ENCODE measurements around the gene ANKRD33B. TPM values are rescaled to one million over a fixed set of nuclear protein-coding genes. Genes with fewer than 3 reads are reported as not detected.
"Not testable (repeated sequence)": the region's sequence is repeated elsewhere in the genome, so short reads cannot be mapped to it uniquely, and the experiment has no call there.

The ANKRD33B gene
- total and polyA plus RNA-seq, 2 donors = 4.4 to 4.7 TPM

- no peak overlapping the region for H3K4me3 ChIP-seq (ENCODE audit: low read depth, low read length)
- DNase-seq (ENCODE audit: extremely low spot score) = no peak
These were observed 97.0 kb downstream of the ANKRD33B start for GRCh38 chr5:10660720-10661387.

GRCh38 chr5:10661401-10661800, 97.5 kb downstream of the ANKRD33B start:
- WGBS = 95% methylated on average over 13 of the region's 13 CpGs
- H3K27ac ChIP-seq (ENCODE audit: low read depth) = no peak overlapping the region
- no peaks in the 10 kb centered on the region for H3K4me1 ChIP-seq (ENCODE audit: insufficient read depth)
- no peak overlapping the region for H3K4me3 ChIP-seq (ENCODE audit: low read depth, low read length)
- no peaks in the 10 kb centered on the region for H3K36me3 ChIP-seq (ENCODE audit: insufficient read depth)
- DNase-seq (ENCODE audit: extremely low spot score) = no peak

More at GRCh38 chr5:10660720-10661387, 97.0 kb downstream of the ANKRD33B start:
- Histone ChIP-seq H3K27ac (ENCODE audit: low read depth) (no peak overlapping the region), H3K4me1 (ENCODE audit: insufficient read depth) (no peaks in the 10 kb centered on the region), H3K36me3 (ENCODE audit: insufficient read depth) (no peaks in the 10 kb centered on the region)
- WGBS = 93% methylated on average over 15 of the region's 15 CpGs

GRCh38 chr5:10662083-10662482, 98.2 kb downstream of the ANKRD33B start:
- Histone ChIP-seq H3K27ac (ENCODE audit: low read depth) (no peak overlapping the region), H3K36me3 (ENCODE audit: insufficient read depth) (no peaks in the 10 kb centered on the region), H3K4me3 (ENCODE audit: low read depth, low read length) (no peak overlapping the region), H3K4me1 (ENCODE audit: insufficient read depth) (no peaks in the 10 kb centered on the region)
- no peak for DNase-seq (ENCODE audit: extremely low spot score)
- WGBS = 89% methylated on average over 11 of the region's 11 CpGs

GRCh38 chr5:10662661-10663488, 99.0 kb downstream of the ANKRD33B start:
- Histone ChIP-seq H3K36me3 (ENCODE audit: insufficient read depth) (no peaks in the 10 kb centered on the region), H3K27ac (ENCODE audit: low read depth) (no peak overlapping the region), H3K4me1 (ENCODE audit: insufficient read depth) (no peaks in the 10 kb centered on the region), H3K4me3 (ENCODE audit: low read depth, low read length) (no peak overlapping the region)
- no peak for DNase-seq (ENCODE audit: extremely low spot score)
- 90% methylated on average over 10 of the region's 10 CpGs for WGBS

- Histone ChIP-seq H3K4me3 (ENCODE audit: low read depth, low read length) (no peak overlapping the region), H3K27ac (ENCODE audit: low read depth) (no peak overlapping the region), H3K4me1 (ENCODE audit: insufficient read depth) (no peaks in the 10 kb centered on the region), H3K36me3 (ENCODE audit: insufficient read depth) (no peaks in the 10 kb centered on the region)
- DNase-seq (ENCODE audit: extremely low spot score) = no peak
- 33% methylated on average over 13 of the region's 13 CpGs for WGBS
These were observed 99.8 kb downstream of the ANKRD33B start for GRCh38 chr5:10663489-10664179.

- H3K36me3 ChIP-seq (ENCODE audit: insufficient read depth); H3K4me3 ChIP-seq (ENCODE audit: low read depth, low read length); H3K27ac ChIP-seq (ENCODE audit: low read depth); DNase-seq (ENCODE audit: extremely low spot score); H3K4me1 ChIP-seq (ENCODE audit: insufficient read depth): not testable (repeated sequence)
- WGBS = 92% methylated on average over 6 of the region's 6 CpGs
These were observed 100.4 kb downstream of the ANKRD33B start for GRCh38 chr5:10664180-10664769.

GRCh38 chr5:10665799-10666198, 101.9 kb downstream of the ANKRD33B start:
- H3K4me1 ChIP-seq (ENCODE audit: insufficient read depth) = no peaks in the 10 kb centered on the region
- no peak overlapping the region for H3K27ac ChIP-seq (ENCODE audit: low read depth)
- H3K4me3 ChIP-seq (ENCODE audit: low read depth, low read length) = no peak overlapping the region
- DNase-seq (ENCODE audit: extremely low spot score) = no peak
- no peaks in the 10 kb centered on the region for H3K36me3 ChIP-seq (ENCODE audit: insufficient read depth)
- 94% methylated on average over 9 of the region's 9 CpGs for WGBS

- no peaks in the 10 kb centered on the region for H3K36me3 ChIP-seq (ENCODE audit: insufficient read depth)
- H3K27ac ChIP-seq (ENCODE audit: low read depth) = no peak overlapping the region
- H3K4me3 ChIP-seq (ENCODE audit: low read depth, low read length) = no peak overlapping the region
- 93% methylated on average over 7 of the region's 7 CpGs for WGBS
- no peaks in the 10 kb centered on the region for H3K4me1 ChIP-seq (ENCODE audit: insufficient read depth)
- DNase-seq (ENCODE audit: extremely low spot score) = no peak
These were observed 102.8 kb downstream of the ANKRD33B start for GRCh38 chr5:10666531-10667299.

- no peak for DNase-seq (ENCODE audit: extremely low spot score)
- Histone ChIP-seq H3K27ac (ENCODE audit: low read depth) (no peak overlapping the region), H3K4me1 (ENCODE audit: insufficient read depth) (no peaks in the 10 kb centered on the region), H3K36me3 (ENCODE audit: insufficient read depth) (no peaks in the 10 kb centered on the region), H3K4me3 (ENCODE audit: low read depth, low read length) (no peak overlapping the region)
- WGBS = 85% methylated on average over 6 of the region's 6 CpGs
These were observed 103.7 kb downstream of the ANKRD33B start for GRCh38 chr5:10667431-10668057.

- no peak for DNase-seq (ENCODE audit: extremely low spot score)
- H3K36me3 ChIP-seq (ENCODE audit: insufficient read depth) = no peaks in the 10 kb centered on the region
- H3K4me3 ChIP-seq (ENCODE audit: low read depth, low read length) = no peak overlapping the region
- H3K27ac ChIP-seq (ENCODE audit: low read depth) = no peak overlapping the region
- WGBS = 91% methylated on average over 4 of the region's 4 CpGs
- no peaks in the 10 kb centered on the region for H3K4me1 ChIP-seq (ENCODE audit: insufficient read depth)
These were observed 104.8 kb downstream of the ANKRD33B start for GRCh38 chr5:10668697-10669096.

GRCh38 chr5:10669983-10670382, 106.1 kb downstream of the ANKRD33B start:
- no peak overlapping the region for H3K27ac ChIP-seq (ENCODE audit: low read depth)
- no peaks in the 10 kb centered on the region for H3K4me1 ChIP-seq (ENCODE audit: insufficient read depth)
- DNase-seq (ENCODE audit: extremely low spot score) = no peak
- H3K4me3 ChIP-seq (ENCODE audit: low read depth, low read length) = no peak overlapping the region
- no peaks in the 10 kb centered on the region for H3K36me3 ChIP-seq (ENCODE audit: insufficient read depth)
- WGBS = 98% methylated on average over 1 of the region's 1 CpG

- H3K27ac ChIP-seq (ENCODE audit: low read depth) = no peak overlapping the region
- H3K4me1 ChIP-seq (ENCODE audit: insufficient read depth) = no peaks in the 10 kb centered on the region
- WGBS = 68% methylated on average over 14 of the region's 14 CpGs
- H3K4me3 ChIP-seq (ENCODE audit: low read depth, low read length) = no peak overlapping the region
- no peaks in the 10 kb centered on the region for H3K36me3 ChIP-seq (ENCODE audit: insufficient read depth)
- no peak for DNase-seq (ENCODE audit: extremely low spot score)
These were observed 107.5 kb downstream of the ANKRD33B start for GRCh38 chr5:10671041-10672008.
